Gastroesophageal sphincter (tissue), 4 donors: Measurements from ENCODE around the gene PLEKHG4B. TPM values are rescaled to one million over a fixed set of nuclear protein-coding genes. Genes with fewer than 3 reads are reported as not detected.
"Not testable (repeated sequence)": the region's sequence is repeated elsewhere in the genome, so short reads cannot be mapped to it uniquely, and the experiment has no call there.

Experiments used
- ATAC-seq: fragments of 150-250 bp; one replicate; pipeline ENCODE4 v1.9.1; 2016; ENCODE audit warnings: mild to moderate bottlenecking, moderate library complexity
- H3K27ac ChIP-seq, 4 donors: fragments of 200-600 bp; sonication (generic) in 3 of 4; 1 replicate in 3 of 4; 2 replicates in 1 of 4; pipeline ENCODE4 v1.5.1; 2016 to 2019
- H3K27me3 ChIP-seq: fragments of 200-600 bp; sonication (generic); one replicate; pipeline ENCODE4 v1.5.1; 2019
- H3K36me3 ChIP-seq, 2 donors: fragments of 200-600 bp; sonication (generic); one replicate each; pipeline ENCODE4 v1.5.1; 2019; ENCODE audit warnings: control low read depth in 1 of 2
- H3K4me1 ChIP-seq, 3 donors: fragments of 200-600 bp; sonication (generic); 1 replicate in 2 of 3; 2 replicates in 1 of 3; pipeline ENCODE4 v1.5.1; 2016 to 2019; ENCODE audit warnings: control low read depth in 2 of 3
- H3K4me3 ChIP-seq, 2 donors: fragments of 200-600 bp; sonication (generic); one replicate each; pipeline ENCODE4 v1.5.1; 2019; ENCODE audit warnings: mild to moderate bottlenecking in 1 of 2, moderate library complexity in 1 of 2
- H3K9me3 ChIP-seq, 3 donors: fragments of 200-600 bp; sonication (generic); one replicate each; pipeline ENCODE4 v1.5.1; 2017 to 2019; ENCODE audit warnings: control low read depth in 2 of 3
- CTCF ChIP-seq, 4 experiments: fragments of 200-600 bp in 2 of 4; fragments of 450-650 bp in 2 of 4; sonication (generic) in 1 of 4; IDR thresholded peaks; one replicate each; pipeline ENCODE4 v1.5.1; 2017 to 2019; ENCODE audit warnings: antibody characterized with exemption in 4 of 4, mild to moderate bottlenecking in 2 of 4, moderate library complexity in 2 of 4
- EP300 ChIP-seq: sonication (generic); formaldehyde crosslinking; IDR thresholded peaks from one replicate; pipeline ENCODE4 v1.6.1; 2017; ENCODE audit warnings: antibody characterized with exemption, mild to moderate bottlenecking
- POLR2A ChIP-seq, 2 donors: fragments of 450-650 bp; IDR thresholded peaks; one replicate each; pipeline ENCODE4 v1.6.1; 2017; ENCODE audit warnings: antibody characterized with exemption in 2 of 2, mild to moderate bottlenecking in 2 of 2, moderate library complexity in 1 of 2
- POLR2AphosphoS5 ChIP-seq: sonication (generic); formaldehyde crosslinking; IDR thresholded peaks from one replicate; pipeline ENCODE4 v1.6.1; 2017; ENCODE audit warnings: antibody characterized with exemption
- WGBS, 2 donors: methylation state at CpG; one replicate each; pipeline ENCODE4 v1.1.5; 2018; ENCODE audit warnings: low coverage in 1 of 2; 5-methylcytosine and 5-hydroxymethylcytosine counted together
- total RNA-seq, 4 donors: library from RNA; depleted of rRNA; stranded (reverse); fragments of >200 nt; gene quantifications; one replicate each; pipeline ENCODE4 v1.1.0, GENCODE V29; 2016

The PLEKHG4B gene
- total RNA-seq, result under 1 TPM in 3 of 4 donors, not detected in 1; under 0.01 to 0.66 (median 0.15) TPM

GRCh38 chr5:91556-92263 lies at the start of gene PLEKHG4B:
Gene PLEKHG4B, plus strand, starts transcription at chr5:92168. Its CDS starts 64 bp downstream, at chr5:92232.
- peak within 1 kb of the TSS; percentile 21 to 47 for H3K4me3 ChIP-seq
- H3K27ac ChIP-seq, result no peak within 1 kb of the TSS
- 1% methylated on average over 16 of the region's 57 CpGs; no CpG with 5 or more reads in 1 of the 2 donors for WGBS, 2 donors
- no peak for TF ChIP-seq CTCF (IDR thresholded peaks at IDR 0.05)
- TF ChIP-seq POLR2A (IDR thresholded peaks at IDR 0.05), result no peak
- no peak for TF ChIP-seq EP300
- TF ChIP-seq POLR2AphosphoS5, result no peak
- no peaks in the 10 kb centered on the region for H3K9me3 ChIP-seq
- peaks cover 90% of the 10 kb centered on the region for H3K27me3 ChIP-seq
- H3K4me1 ChIP-seq, result peaks cover 0 to 15% (median 4%) of the 10 kb centered on the region in 3 donors
- H3K36me3 ChIP-seq, result no peaks in the 10 kb centered on the region
- peak; percentile 16 for ATAC-seq

- Histone ChIP-seq H3K9me3 (no peaks in the 10 kb centered on the region), H3K4me1 (peaks cover 0 to 15% (median 0%) of the 10 kb centered on the region in 3 donors), H3K36me3 (no peaks in the 10 kb centered on the region), H3K4me3 (no peak overlapping the region), H3K27ac (no peak overlapping the region), H3K27me3 (peaks cover 5% of the 10 kb centered on the region)
- TF ChIP-seq CTCF (IDR thresholded peaks at IDR 0.05) (peak in 1 of 4 experiments; percentile 36), POLR2A (IDR thresholded peaks at IDR 0.05) (no peak)
- 31% methylated on average over 4 to 5 of the region's 6 CpGs for WGBS, 2 donors
- no peak for ATAC-seq
These were observed 49.7 kb upstream of the PLEKHG4B start for GRCh38 chr5:42250-42649.

GRCh38 chr5:48192-48591 lies 43.8 kb upstream of the PLEKHG4B start:
- 17 to 50% methylated on average over 2 of the region's 2 CpGs for WGBS, 2 donors
- Histone ChIP-seq H3K4me3 (no peak overlapping the region), H3K27ac (no peak overlapping the region), H3K36me3 (no peaks in the 10 kb centered on the region), H3K4me1 (peaks cover 0 to 5% (median 4%) of the 10 kb centered on the region in 3 donors), H3K27me3 (peaks cover 37% of the 10 kb centered on the region), H3K9me3 (no peaks in the 10 kb centered on the region)
- TF ChIP-seq POLR2AphosphoS5, result no peak
- no peak for TF ChIP-seq EP300
- no peak for TF ChIP-seq POLR2A (IDR thresholded peaks at IDR 0.05)
- TF ChIP-seq CTCF (IDR thresholded peaks at IDR 0.05), result no peak
- no peak for ATAC-seq

GRCh38 chr5:49530-49929 lies 42.4 kb upstream of the PLEKHG4B start:
- H3K4me3 ChIP-seq, H3K36me3 ChIP-seq, ATAC-seq, H3K9me3 ChIP-seq, H3K27ac ChIP-seq: not testable (repeated sequence)
- WGBS, 2 donors, result 84 to 86% methylated on average over 4 to 5 of the region's 5 CpGs
- Histone ChIP-seq H3K27me3 (peaks cover 50% of the 10 kb centered on the region), H3K4me1 (peaks cover 0 to 19% (median 12%) of the 10 kb centered on the region in 3 donors)

GRCh38 chr5:49953-50544 lies 41.9 kb upstream of the PLEKHG4B start:
- WGBS, 2 donors, result 89 to 97% methylated on average over 4 to 7 of the region's 8 CpGs
- TF ChIP-seq EP300 (no peak), CTCF (IDR thresholded peaks at IDR 0.05) (no peak), POLR2A (IDR thresholded peaks at IDR 0.05) (no peak), POLR2AphosphoS5 (no peak)
- no peaks in the 10 kb centered on the region for H3K9me3 ChIP-seq
- H3K27ac ChIP-seq, result no peak overlapping the region
- peaks cover 55% of the 10 kb centered on the region for H3K27me3 ChIP-seq
- H3K4me1 ChIP-seq, result peaks cover 0 to 19% (median 12%) of the 10 kb centered on the region in 3 donors
- H3K36me3 ChIP-seq, result no peaks in the 10 kb centered on the region
- ATAC-seq, result no peak
- H3K4me3 ChIP-seq, result no peak overlapping the region
